Measurements from ENCODE around the gene NPR2. TPM values are rescaled to one million over a fixed set of nuclear protein-coding genes. Genes with fewer than 3 reads are reported as not detected.

Gene NPR2
- total and polyA plus RNA-seq, 9 donors, result 5.5 to 54.4 (median 18.0) TPM

GRCh38 chr9:35800530-35800929 lies 9.1 kb downstream of the NPR2 start:
- no peaks in the 10 kb centered on the region for H3K9me3 ChIP-seq
- intact Hi-C loops (cut with DNase I), result no loop called here
- no peak overlapping the region for H3K4me3 ChIP-seq
- TF ChIP-seq POLR2A (IDR thresholded peaks at IDR 0.05), result no peak
- no peak for TF ChIP-seq CTCF (IDR thresholded peaks at IDR 0.05)
- no peak for TF ChIP-seq EP300 (IDR thresholded peaks at IDR 0.05)
- H3K27me3 ChIP-seq, result no peaks in the 10 kb centered on the region
- no peak overlapping the region for H3K27ac ChIP-seq
- WGBS, 3 donors, result 76 to 83% (median 78%) methylated on average over 7 of the region's 7 CpGs
- H3K4me1 ChIP-seq (ENCODE audit: insufficient read depth), result no peaks in the 10 kb centered on the region
- H3K36me3 ChIP-seq, result no peaks in the 10 kb centered on the region
- DNase-seq, result no peak

- DNase-seq, result no peak
- Histone ChIP-seq H3K36me3 (no peaks in the 10 kb centered on the region), H3K4me1 (ENCODE audit: insufficient read depth) (no peaks in the 10 kb centered on the region), H3K27me3 (no peaks in the 10 kb centered on the region), H3K4me3 (no peak overlapping the region), H3K27ac (no peak overlapping the region), H3K9me3 (no peaks in the 10 kb centered on the region)
- TF ChIP-seq EP300 (IDR thresholded peaks at IDR 0.05), result no peak
- intact Hi-C loops (cut with DNase I), result no loop called here
- WGBS, 3 donors, result 88 to 93% (median 90%) methylated on average over 13 of the region's 13 CpGs
These were observed 10.1 kb downstream of the NPR2 start for GRCh38 chr9:35801328-35802128.

- Histone ChIP-seq H3K36me3 (no peaks in the 10 kb centered on the region), H3K9me3 (no peaks in the 10 kb centered on the region), H3K27me3 (no peaks in the 10 kb centered on the region), H3K27ac (no peak overlapping the region), H3K4me3 (no peak overlapping the region), H3K4me1 (ENCODE audit: insufficient read depth) (no peaks in the 10 kb centered on the region)
- intact Hi-C loops (cut with DNase I), result no loop called here
- TF ChIP-seq EP300 (IDR thresholded peaks at IDR 0.05) (no peak), CTCF (IDR thresholded peaks at IDR 0.05) (no peak), POLR2A (IDR thresholded peaks at IDR 0.05) (no peak)
- WGBS, 3 donors, result 89 to 96% (median 96%) methylated on average over 8 of the region's 8 CpGs
- DNase-seq, result no peak
These were observed 14.7 kb downstream of the NPR2 start for GRCh38 chr9:35806101-35806500.

- intact Hi-C loops (cut with DNase I), result no loop called here
- no peak overlapping the region for H3K27ac ChIP-seq
- H3K36me3 ChIP-seq, result no peaks in the 10 kb centered on the region
- TF ChIP-seq CTCF (IDR thresholded peaks at IDR 0.05) (no peak), POLR2A (IDR thresholded peaks at IDR 0.05) (no peak), EP300 (IDR thresholded peaks at IDR 0.05) (no peak)
- H3K9me3 ChIP-seq, result no peaks in the 10 kb centered on the region
- H3K4me1 ChIP-seq (ENCODE audit: insufficient read depth), result no peaks in the 10 kb centered on the region
- no peaks in the 10 kb centered on the region for H3K27me3 ChIP-seq
- 88 to 90% (median 90%) methylated on average over 9 of the region's 9 CpGs for WGBS, 3 donors
- no peak for DNase-seq
- H3K4me3 ChIP-seq, result no peak overlapping the region
These were observed 17.0 kb downstream of the NPR2 start for GRCh38 chr9:35808433-35808832.

GRCh38 chr9:35810122-35810521 lies 18.7 kb downstream of the NPR2 start:
- Histone ChIP-seq H3K4me3 (no peak overlapping the region), H3K9me3 (no peaks in the 10 kb centered on the region), H3K4me1 (ENCODE audit: insufficient read depth) (peaks cover 2% of the 10 kb centered on the region), H3K36me3 (no peaks in the 10 kb centered on the region), H3K27me3 (no peaks in the 10 kb centered on the region), H3K27ac (no peak overlapping the region)
- TF ChIP-seq POLR2A (IDR thresholded peaks at IDR 0.05), result no peak
- TF ChIP-seq EP300 (IDR thresholded peaks at IDR 0.05), result no peak
- no peak for TF ChIP-seq CTCF (IDR thresholded peaks at IDR 0.05)
- WGBS, 3 donors, result 85 to 92% (median 88%) methylated on average over 5 to 7 of the region's 7 CpGs
- intact Hi-C loops (cut with DNase I), result loop anchor here in 1 of 4 donors (5.0 kb wide), 1 partner anchor 73 kb away; no protein-coding TSS in a partner anchor
- DNase-seq, result no peak
